ENCODE measurements around the gene TMEM132A. TPM values are rescaled to one million over a fixed set of nuclear protein-coding genes. Genes with fewer than 3 reads are reported as not detected.

The TMEM132A gene
- total RNA-seq, 1 donor from 2014 or later = 197 TPM

- H3K4me3 Mint-ChIP-seq = no peak overlapping the region
- no peaks in the 10 kb centered on the region for H3K9me3 Mint-ChIP-seq
- no peak for DNase-seq (ENCODE audit: low spot score in 2 of 2, unreplicated experiment in 2 of 2)
- no peaks in the 10 kb centered on the region for H3K27me3 Mint-ChIP-seq (ENCODE audit: low read depth)
- H3K4me1 Mint-ChIP-seq = peaks cover 18% of the 10 kb centered on the region
- no peak overlapping the region for H3K27ac Mint-ChIP-seq
- TF ChIP-seq, protein P1, sequence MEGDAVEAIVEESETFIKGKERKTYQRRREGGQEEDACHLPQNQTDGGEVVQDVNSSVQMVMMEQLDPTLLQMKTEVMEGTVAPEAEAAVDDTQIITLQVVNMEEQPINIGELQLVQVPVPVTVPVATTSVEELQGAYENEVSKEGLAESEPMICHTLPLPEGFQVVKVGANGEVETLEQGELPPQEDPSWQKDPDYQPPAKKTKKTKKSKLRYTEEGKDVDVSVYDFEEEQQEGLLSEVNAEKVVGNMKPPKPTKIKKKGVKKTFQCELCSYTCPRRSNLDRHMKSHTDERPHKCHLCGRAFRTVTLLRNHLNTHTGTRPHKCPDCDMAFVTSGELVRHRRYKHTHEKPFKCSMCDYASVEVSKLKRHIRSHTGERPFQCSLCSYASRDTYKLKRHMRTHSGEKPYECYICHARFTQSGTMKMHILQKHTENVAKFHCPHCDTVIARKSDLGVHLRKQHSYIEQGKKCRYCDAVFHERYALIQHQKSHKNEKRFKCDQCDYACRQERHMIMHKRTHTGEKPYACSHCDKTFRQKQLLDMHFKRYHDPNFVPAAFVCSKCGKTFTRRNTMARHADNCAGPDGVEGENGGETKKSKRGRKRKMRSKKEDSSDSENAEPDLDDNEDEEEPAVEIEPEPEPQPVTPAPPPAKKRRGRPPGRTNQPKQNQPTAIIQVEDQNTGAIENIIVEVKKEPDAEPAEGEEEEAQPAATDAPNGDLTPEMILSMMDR (IDR thresholded peaks at IDR 0.05; ENCODE audit: unreplicated experiment) = no peak
- peaks cover 20% of the 10 kb centered on the region for H3K36me3 Mint-ChIP-seq
These were observed 23.4 kb upstream of the TMEM132A start for GRCh38 chr11:60900673-60901404.

DNA sequence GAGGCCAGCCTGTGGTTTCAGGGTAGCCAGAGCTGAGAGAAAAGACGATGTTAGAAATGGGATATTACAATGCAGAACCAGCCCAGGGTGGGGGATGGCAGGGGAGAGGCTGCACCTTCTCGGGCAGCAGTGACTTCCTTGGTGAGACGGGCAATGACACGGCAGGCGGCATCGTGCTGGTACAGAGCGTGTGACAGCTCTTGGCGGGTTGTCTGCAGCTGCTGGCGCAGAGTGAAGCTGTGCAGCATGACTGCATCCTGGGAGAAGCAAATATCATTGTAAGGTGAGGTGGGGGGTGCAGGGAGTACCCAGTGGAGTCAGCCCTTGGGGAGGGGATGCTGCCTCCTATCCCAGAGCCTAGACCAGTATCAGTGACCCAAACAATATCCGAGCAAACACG is 21.6 kb upstream of the TMEM132A start:
- Mint-ChIP-seq H3K27me3 (ENCODE audit: low read depth) (peaks cover under 1% of the 10 kb centered on the region), H3K9me3 (no peaks in the 10 kb centered on the region), H3K36me3 (peaks cover 17% of the 10 kb centered on the region), H3K4me3 (no peak overlapping the region), H3K27ac (no peak overlapping the region), H3K4me1 (peaks cover 24% of the 10 kb centered on the region)
- no peak for DNase-seq (ENCODE audit: low spot score in 2 of 2, unreplicated experiment in 2 of 2)
- TF ChIP-seq, protein P1 (IDR thresholded peaks at IDR 0.05; ENCODE audit: unreplicated experiment) = no peak

GRCh38 chr11:60905047-60905446 is 19.2 kb upstream of the TMEM132A start:
- no peak for DNase-seq (ENCODE audit: low spot score in 2 of 2, unreplicated experiment in 2 of 2)
- H3K27ac Mint-ChIP-seq = peak overlapping the region; percentile 70
- peaks cover 24% of the 10 kb centered on the region for H3K4me1 Mint-ChIP-seq
- H3K36me3 Mint-ChIP-seq = peaks cover 3% of the 10 kb centered on the region
- TF ChIP-seq, protein P1 (IDR thresholded peaks at IDR 0.05; ENCODE audit: unreplicated experiment) = no peak
- peaks cover 23% of the 10 kb centered on the region for H3K27me3 Mint-ChIP-seq (ENCODE audit: low read depth)
- H3K9me3 Mint-ChIP-seq = no peaks in the 10 kb centered on the region
- H3K4me3 Mint-ChIP-seq = peak overlapping the region; percentile 84

DNA sequence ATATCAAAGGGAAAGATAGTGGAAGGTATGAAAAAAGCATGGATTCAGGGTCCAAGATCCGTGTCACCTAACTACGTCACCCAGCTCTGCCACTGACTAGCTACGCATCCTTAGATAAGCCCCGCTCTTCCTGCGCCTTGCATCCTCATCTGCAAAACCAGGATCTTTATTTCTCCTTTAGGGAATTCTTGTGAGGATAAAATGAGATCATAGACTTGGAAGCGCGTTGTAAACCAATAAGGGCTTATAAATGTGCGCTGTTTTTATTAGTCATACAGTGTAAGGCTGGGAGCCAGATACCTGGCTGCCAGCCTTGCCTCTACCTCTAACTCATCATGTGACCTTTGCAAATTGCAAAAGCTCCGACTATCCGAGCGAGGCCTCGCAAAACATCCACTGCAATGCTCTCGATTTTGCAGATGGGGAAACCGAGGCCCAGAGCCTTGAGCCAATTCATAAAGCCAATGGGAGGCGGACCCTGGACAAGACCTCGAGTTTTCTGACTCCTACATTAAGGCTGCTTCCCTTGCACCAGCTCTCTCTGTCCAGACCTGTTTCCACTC is 18.6 kb upstream of the TMEM132A start:
- H3K9me3 Mint-ChIP-seq = no peaks in the 10 kb centered on the region
- peaks cover 28% of the 10 kb centered on the region for H3K27me3 Mint-ChIP-seq (ENCODE audit: low read depth)
- no peaks in the 10 kb centered on the region for H3K36me3 Mint-ChIP-seq
- peak overlapping the region; percentile 84 for H3K4me3 Mint-ChIP-seq
- H3K4me1 Mint-ChIP-seq = peaks cover 24% of the 10 kb centered on the region
- peak overlapping the region; percentile 70 for H3K27ac Mint-ChIP-seq
- DNase-seq (ENCODE audit: low spot score in 2 of 2, unreplicated experiment in 2 of 2) = no peak
- TF ChIP-seq, protein P1 (IDR thresholded peaks at IDR 0.05; ENCODE audit: unreplicated experiment) = no peak

GRCh38 chr11:60906132-60906972 is 17.9 kb upstream of the TMEM132A start, which contains the start of gene PRPF19:
TSS of gene PRPF19 (minus strand) at chr11:60906585. CDS start at chr11:60906382, 203 bp downstream.
- Mint-ChIP-seq H3K9me3 (no peaks in the 10 kb centered on the region), H3K27ac (peak within 1 kb of the TSS; percentile 95), H3K4me1 (peaks cover 24% of the 10 kb centered on the region), H3K36me3 (no peaks in the 10 kb centered on the region), H3K27me3 (ENCODE audit: low read depth) (peaks cover 35% of the 10 kb centered on the region), H3K4me3 (peak within 1 kb of the TSS; percentile 84)
- TF ChIP-seq, protein P1 (IDR thresholded peaks at IDR 0.05; ENCODE audit: unreplicated experiment) = no peak
- peak; percentile 89 to 99 for DNase-seq (ENCODE audit: low spot score in 2 of 2, unreplicated experiment in 2 of 2)
